ENCODE data around the gene MAST1.

DNA sequence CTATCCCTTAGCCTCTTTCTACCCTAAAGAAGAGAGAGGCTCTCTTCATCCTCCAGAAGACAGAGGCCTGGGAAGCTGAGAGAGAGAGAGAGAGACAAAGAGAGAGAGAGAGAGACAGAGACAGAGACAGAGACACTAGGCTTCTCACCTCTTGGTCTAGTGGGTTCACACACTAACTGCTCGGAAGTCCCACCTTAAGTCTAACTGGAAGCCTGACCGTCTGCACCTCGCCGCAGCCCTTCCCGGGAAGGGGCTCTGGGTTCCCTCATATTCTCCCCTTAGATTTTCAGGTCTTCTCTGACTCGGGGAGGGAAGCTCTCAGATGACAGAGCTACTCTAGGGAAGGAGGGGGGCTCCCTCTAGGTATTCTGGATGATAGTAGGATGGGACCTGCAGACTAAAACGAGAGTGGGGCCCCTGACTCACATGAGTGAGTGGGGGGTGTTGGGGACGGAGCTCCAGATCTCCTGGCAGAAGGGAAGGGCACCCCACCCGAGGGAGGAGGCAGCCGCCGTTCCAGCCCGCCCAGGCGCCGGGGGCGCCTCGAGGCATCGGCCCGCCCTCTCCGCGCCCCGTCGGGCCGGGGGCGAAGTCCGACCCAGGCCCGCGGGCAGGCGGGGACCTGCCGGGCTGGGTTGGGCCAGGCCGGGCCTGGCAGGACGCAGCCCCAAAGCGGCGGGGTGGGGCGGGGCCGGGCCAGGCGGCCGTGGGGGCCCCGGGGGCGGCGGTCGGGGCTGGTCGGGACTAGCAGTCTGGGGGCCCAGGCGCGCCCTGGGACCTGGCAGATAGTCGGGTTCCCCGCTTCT lies 49.0 kb upstream of the MAST1 start:
- TF ChIP-seq, protein P1, sequence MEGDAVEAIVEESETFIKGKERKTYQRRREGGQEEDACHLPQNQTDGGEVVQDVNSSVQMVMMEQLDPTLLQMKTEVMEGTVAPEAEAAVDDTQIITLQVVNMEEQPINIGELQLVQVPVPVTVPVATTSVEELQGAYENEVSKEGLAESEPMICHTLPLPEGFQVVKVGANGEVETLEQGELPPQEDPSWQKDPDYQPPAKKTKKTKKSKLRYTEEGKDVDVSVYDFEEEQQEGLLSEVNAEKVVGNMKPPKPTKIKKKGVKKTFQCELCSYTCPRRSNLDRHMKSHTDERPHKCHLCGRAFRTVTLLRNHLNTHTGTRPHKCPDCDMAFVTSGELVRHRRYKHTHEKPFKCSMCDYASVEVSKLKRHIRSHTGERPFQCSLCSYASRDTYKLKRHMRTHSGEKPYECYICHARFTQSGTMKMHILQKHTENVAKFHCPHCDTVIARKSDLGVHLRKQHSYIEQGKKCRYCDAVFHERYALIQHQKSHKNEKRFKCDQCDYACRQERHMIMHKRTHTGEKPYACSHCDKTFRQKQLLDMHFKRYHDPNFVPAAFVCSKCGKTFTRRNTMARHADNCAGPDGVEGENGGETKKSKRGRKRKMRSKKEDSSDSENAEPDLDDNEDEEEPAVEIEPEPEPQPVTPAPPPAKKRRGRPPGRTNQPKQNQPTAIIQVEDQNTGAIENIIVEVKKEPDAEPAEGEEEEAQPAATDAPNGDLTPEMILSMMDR (IDR thresholded peaks at IDR 0.05), result no peak
- no peak for TF ChIP-seq EZH2 (IDR thresholded peaks at IDR 0.05; ENCODE audit: borderline replicate concordance, insufficient read depth, low read depth, low read length, poor library complexity, severe bottlenecking)
